OCI-LY7 (cell line): ENCODE measurements around the gene SIK1. TPM values are rescaled to one million over a fixed set of nuclear protein-coding genes. Genes with fewer than 3 reads are reported as not detected.

Experiments
- BruUV-seq: library from RNA; stranded (reverse); fragments of 400-500 nt; replicated peaks from 2 replicates; lab custom pipeline; 2021; lab: Mats Ljungman, UMichigan
- CTCF ChIA-PET: fragments of 300-600 bp; sonication (Branson Sonifier 250); formaldehyde crosslinking; loops from one replicate; lab custom pipeline; 2022; ENCODE audit warnings: antibody characterized with exemption; ENCODE audit not compliant: unreplicated experiment; lab: Charles Lee
- POLR2A ChIA-PET: fragments of 300-600 bp; sonication (Branson Sonifier 250); formaldehyde crosslinking; loops from one replicate; lab custom pipeline; 2022; ENCODE audit warnings: antibody characterized with exemption; lab: Charles Lee
- DNase-seq: peaks from one replicate; pipeline ENCODE4 v3.0.0-alpha.2; 2015; ENCODE audit warnings: low spot score
- H2AFZ ChIP-seq: fragments of 200-600 bp; sonication (generic), shearing (Covaris generic); 2 replicates; pipeline ENCODE4 v1.6.1; 2014; ENCODE audit warnings: mild to moderate bottlenecking, antibody characterized with exemption, low read length, moderate library complexity
- H3K27ac ChIP-seq: fragments of 200-600 bp; sonication (generic); 2 replicates; pipeline ENCODE4 v1.5.1; 2014; ENCODE audit warnings: mixed run types, low read depth, mild to moderate bottlenecking, moderate library complexity, low read length, inconsistent platforms; ENCODE audit not compliant: poor library complexity, severe bottlenecking
- H3K36me3 ChIP-seq: fragments of 200-600 bp; sonication (generic); 2 replicates; pipeline ENCODE4 v1.6.1; 2014; ENCODE audit warnings: mild to moderate bottlenecking, antibody characterized with exemption, low read length, moderate library complexity, mixed read lengths; ENCODE audit not compliant: insufficient read depth
- H3K4me1 ChIP-seq: fragments of 200-600 bp; sonication (generic); 2 replicates; pipeline ENCODE4 v1.5.1; 2014; ENCODE audit warnings: mild to moderate bottlenecking, low read length; ENCODE audit not compliant: insufficient read depth, poor library complexity, severe bottlenecking
- H3K4me2 ChIP-seq: fragments of 200-600 bp; sonication (generic); 2 replicates; pipeline ENCODE4 v1.6.1; 2014; ENCODE audit warnings: mild to moderate bottlenecking, low read length
- H3K4me3 ChIP-seq: fragments of 200-600 bp; sonication (generic); 2 replicates; pipeline ENCODE4 v1.5.1; 2014; ENCODE audit warnings: mild to moderate bottlenecking, low read depth, low read length; ENCODE audit not compliant: poor library complexity, severe bottlenecking
- H3K79me2 ChIP-seq: fragments of 200-600 bp; sonication (generic); 2 replicates; pipeline ENCODE4 v1.6.1; 2016; ENCODE audit warnings: low read depth, mild to moderate bottlenecking, low read length, moderate library complexity, mixed read lengths; ENCODE audit not compliant: insufficient read depth
- H3K9me2 ChIP-seq: fragments of 200-600 bp; sonication (generic); 2 replicates; pipeline ENCODE4 v1.6.1; 2016; ENCODE audit warnings: mild to moderate bottlenecking, low read length, mixed read lengths; ENCODE audit not compliant: insufficient read depth
- H3K9me3 ChIP-seq: fragments of 200-600 bp; sonication (generic); 2 replicates; pipeline ENCODE4 v1.6.1; 2014; ENCODE audit warnings: mild to moderate bottlenecking, mixed run types, low read length, mixed read lengths
- H4K20me1 ChIP-seq: fragments of 200-600 bp; sonication (generic); 2 replicates; pipeline ENCODE4 v1.6.1; 2014; ENCODE audit warnings: mild to moderate bottlenecking, antibody characterized with exemption, low read length, moderate library complexity, mixed read lengths; ENCODE audit not compliant: insufficient read depth
- EZH2phosphoT487 ChIP-seq: fragments of 200-600 bp; sonication (generic); IDR thresholded peaks from 2 replicates; pipeline ENCODE4 v1.6.1; 2018; ENCODE audit warnings: low read depth, borderline replicate concordance, mild to moderate bottlenecking, mixed run types, antibody characterized with exemption, low read length, moderate library complexity, mixed read lengths
- intact Hi-C: fragments of 100-400 bp; cut with micrococcal nuclease; formaldehyde crosslinking; loops from one replicate; pipeline ENCODE4 v1.10.0; 2022; ENCODE audit not compliant: unreplicated experiment
- total RNA-seq, 2 experiments: library from RNA; depleted of rRNA in 1 of 2; stranded (reverse); fragments of >200 nt in 1 of 2; shearing (Covaris generic) in 1 of 2; gene quantifications; 2 replicates each; pipeline ENCODE4 v1.2.3, GENCODE V29; 2014 to 2022
- TF ChIP-seq, protein P1 (sequence below): fragments of 200-600 bp; sonication (generic); conservative IDR thresholded peaks from 2 replicates; pipeline ENCODE4 v1.5.1; 2014; ENCODE audit warnings: mild to moderate bottlenecking, antibody characterized with exemption, low read length, moderate library complexity, mixed read lengths

Gene SIK1
- total RNA-seq, 2 experiments from 2014 or later: 0.41 to 4.6 TPM

DNA sequence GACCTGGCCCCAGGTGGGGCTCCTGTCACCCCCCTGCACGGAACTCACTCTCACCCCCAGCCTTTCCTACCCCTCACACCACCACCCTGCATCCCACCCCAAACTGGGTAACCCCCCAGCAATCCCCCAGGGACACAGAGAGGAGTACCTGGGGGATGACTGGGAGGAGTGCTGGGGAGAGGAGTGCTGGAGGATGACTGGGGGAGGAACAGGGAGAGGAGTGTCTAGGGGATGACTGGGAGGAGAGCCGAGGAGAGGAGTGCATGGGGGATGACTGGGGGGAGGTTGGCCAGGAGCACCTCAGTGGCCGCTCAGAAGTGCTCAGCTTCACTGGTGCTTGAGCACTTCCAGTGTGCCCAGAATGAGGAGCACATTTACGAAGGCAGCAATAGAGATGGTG, 59.1 kb downstream of the SIK1 start:
- TF ChIP-seq, protein P1, sequence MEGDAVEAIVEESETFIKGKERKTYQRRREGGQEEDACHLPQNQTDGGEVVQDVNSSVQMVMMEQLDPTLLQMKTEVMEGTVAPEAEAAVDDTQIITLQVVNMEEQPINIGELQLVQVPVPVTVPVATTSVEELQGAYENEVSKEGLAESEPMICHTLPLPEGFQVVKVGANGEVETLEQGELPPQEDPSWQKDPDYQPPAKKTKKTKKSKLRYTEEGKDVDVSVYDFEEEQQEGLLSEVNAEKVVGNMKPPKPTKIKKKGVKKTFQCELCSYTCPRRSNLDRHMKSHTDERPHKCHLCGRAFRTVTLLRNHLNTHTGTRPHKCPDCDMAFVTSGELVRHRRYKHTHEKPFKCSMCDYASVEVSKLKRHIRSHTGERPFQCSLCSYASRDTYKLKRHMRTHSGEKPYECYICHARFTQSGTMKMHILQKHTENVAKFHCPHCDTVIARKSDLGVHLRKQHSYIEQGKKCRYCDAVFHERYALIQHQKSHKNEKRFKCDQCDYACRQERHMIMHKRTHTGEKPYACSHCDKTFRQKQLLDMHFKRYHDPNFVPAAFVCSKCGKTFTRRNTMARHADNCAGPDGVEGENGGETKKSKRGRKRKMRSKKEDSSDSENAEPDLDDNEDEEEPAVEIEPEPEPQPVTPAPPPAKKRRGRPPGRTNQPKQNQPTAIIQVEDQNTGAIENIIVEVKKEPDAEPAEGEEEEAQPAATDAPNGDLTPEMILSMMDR: no peak
- no peak for TF ChIP-seq EZH2phosphoT487
- Histone ChIP-seq H3K9me2 (no peaks in the 10 kb centered on the region), H4K20me1 (no peaks in the 10 kb centered on the region), H3K36me3 (no peaks in the 10 kb centered on the region), H3K27ac (no peak overlapping the region), H3K4me2 (no peak overlapping the region), H3K9me3 (no peaks in the 10 kb centered on the region), H2AFZ (no peak overlapping the region), H3K4me3 (no peak overlapping the region), H3K79me2 (no peaks in the 10 kb centered on the region), H3K4me1 (peaks cover 8% of the 10 kb centered on the region)
- no TSS peak for BruUV-seq
- no peak for DNase-seq
- intact Hi-C loops: no loop called here
- CTCF ChIA-PET: no interaction called here
- POLR2A ChIA-PET: no interaction called here

DNA sequence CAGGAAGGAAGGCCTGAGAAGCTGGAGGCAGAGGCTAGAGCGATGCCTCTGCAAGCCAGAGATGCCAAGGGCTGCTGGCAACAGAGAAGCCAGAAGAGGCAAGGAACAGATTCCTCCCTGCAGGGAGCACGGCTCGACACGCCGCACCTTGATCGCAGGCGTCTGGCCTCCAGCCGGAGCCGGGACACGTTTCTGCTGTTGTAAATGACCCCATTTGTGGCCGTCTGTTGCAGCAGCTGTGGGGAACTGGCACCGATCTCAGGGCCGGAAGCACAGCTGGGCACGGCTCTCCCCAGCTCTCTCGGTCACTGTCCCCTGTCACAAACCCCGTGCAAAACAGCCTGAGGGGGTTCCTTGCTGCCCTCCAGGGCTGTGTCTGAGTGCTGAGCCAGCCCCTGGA, 59.6 kb downstream of the SIK1 start:
- Histone ChIP-seq H3K79me2 (no peaks in the 10 kb centered on the region), H2AFZ (no peak overlapping the region), H3K9me2 (no peaks in the 10 kb centered on the region), H3K27ac (no peak overlapping the region), H3K9me3 (no peaks in the 10 kb centered on the region), H3K36me3 (no peaks in the 10 kb centered on the region), H4K20me1 (no peaks in the 10 kb centered on the region), H3K4me1 (peaks cover 14% of the 10 kb centered on the region), H3K4me2 (no peak overlapping the region), H3K4me3 (no peak overlapping the region)
- BruUV-seq: no TSS peak
- ChIA-PET POLR2A (no interaction called here), CTCF (no interaction called here)
- DNase-seq: no peak
- intact Hi-C loops: no loop called here
- no peak for TF ChIP-seq EZH2phosphoT487
- TF ChIP-seq, protein P1: no peak

DNA sequence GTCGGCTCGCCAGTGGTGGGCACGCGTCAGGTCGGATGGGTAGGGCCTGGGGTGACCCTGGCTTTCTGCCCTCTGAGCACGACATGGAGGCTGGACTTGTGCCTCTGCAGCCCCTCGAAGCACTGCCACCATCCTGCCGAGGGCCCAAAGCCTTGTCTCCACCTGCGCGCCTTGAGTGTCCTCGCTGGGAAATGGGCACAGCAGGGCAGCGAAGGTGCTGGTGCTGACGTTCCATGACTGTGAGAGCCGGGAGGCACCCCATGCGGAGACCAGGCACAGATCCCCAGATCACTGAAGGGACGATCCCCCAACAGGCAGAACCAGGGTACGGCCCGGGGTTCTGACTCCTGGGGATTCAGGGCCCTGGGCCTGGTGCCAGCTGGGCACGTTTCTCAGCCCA, 60.3 kb downstream of the SIK1 start:
- POLR2A ChIA-PET: no interaction called here
- H3K27ac ChIP-seq: no peak overlapping the region
- no peaks in the 10 kb centered on the region for H3K36me3 ChIP-seq
- H3K4me2 ChIP-seq: no peak overlapping the region
- no peak overlapping the region for H2AFZ ChIP-seq
- H3K9me2 ChIP-seq: no peaks in the 10 kb centered on the region
- CTCF ChIA-PET: no interaction called here
- no TSS peak for BruUV-seq
- TF ChIP-seq, protein P1: no peak
- TF ChIP-seq EZH2phosphoT487: no peak
- intact Hi-C loops: no loop called here
- H4K20me1 ChIP-seq: no peaks in the 10 kb centered on the region
- no peaks in the 10 kb centered on the region for H3K9me3 ChIP-seq
- H3K4me1 ChIP-seq: peaks cover 20% of the 10 kb centered on the region
- DNase-seq: no peak
- no peak overlapping the region for H3K4me3 ChIP-seq
- H3K79me2 ChIP-seq: no peaks in the 10 kb centered on the region
